ENCODE data around the gene POPDC3. TPM values are rescaled to one million over a fixed set of nuclear protein-coding genes. Genes with fewer than 3 reads are reported as not detected.

Gene POPDC3
- polyA plus RNA-seq, 1 donor from 2014 or later, result not detected

GRCh38 chr6:105178110-105178509 is 1.7 kb downstream of the POPDC3 start:
- no peak overlapping the region for H3K4me3 ChIP-seq (ENCODE audit: low read length)
- H3K79me2 ChIP-seq (replicated peaks; ENCODE audit: insufficient read depth, low read length), result no peaks in the 10 kb centered on the region
- H3K27me3 ChIP-seq (ENCODE audit: insufficient read depth, low read depth, low read length), result peaks cover 41% of the 10 kb centered on the region
- no peak overlapping the region for H3K9ac ChIP-seq (ENCODE audit: low read length)
- H4K20me1 ChIP-seq (ENCODE audit: insufficient read depth), result no peaks in the 10 kb centered on the region
- no peak overlapping the region for H3K27ac ChIP-seq (ENCODE audit: low read length)
- H3K9me2 ChIP-seq (ENCODE audit: insufficient read depth, low read length), result no peaks in the 10 kb centered on the region
- no peak overlapping the region for H2AFZ ChIP-seq (ENCODE audit: low read depth, low read length)
- TF ChIP-seq SMC3 (conservative IDR thresholded peaks at IDR 0.05; ENCODE audit: poor library complexity) (no peak), EZH2 (IDR thresholded peaks at IDR 0.05; ENCODE audit: borderline replicate concordance, insufficient read depth, low read length, poor library complexity, severe bottlenecking) (no peak), CTCF (IDR thresholded peaks at IDR 0.05; ENCODE audit: poor library complexity, severe bottlenecking) (no peak), TAF1 (IDR thresholded peaks at IDR 0.05; ENCODE audit: low read depth) (no peak), REST (IDR thresholded peaks at IDR 0.05; ENCODE audit: borderline replicate concordance) (no peak), RAD21 (conservative IDR thresholded peaks at IDR 0.05) (no peak), MXI1 (conservative IDR thresholded peaks at IDR 0.05; ENCODE audit: poor library complexity, severe bottlenecking) (no peak), EP300 (conservative IDR thresholded peaks at IDR 0.05; ENCODE audit: poor library complexity, severe bottlenecking) (no peak), POLR2AphosphoS5 (IDR thresholded peaks at IDR 0.05) (no peak)
- H3K9me3 ChIP-seq (ENCODE audit: low read length), result no peaks in the 10 kb centered on the region
- no peaks in the 10 kb centered on the region for H3K36me3 ChIP-seq (ENCODE audit: insufficient read depth, low read length)
- no peak overlapping the region for H3K4me2 ChIP-seq (ENCODE audit: low read length)
- H3F3A ChIP-seq (ENCODE audit: insufficient read depth, low read length, poor library complexity, severe bottlenecking), result no peaks in the 10 kb centered on the region

GRCh38 chr6:105177556-105177955 is 2.3 kb downstream of the POPDC3 start:
- H3K36me3 ChIP-seq (ENCODE audit: insufficient read depth, low read length), result no peaks in the 10 kb centered on the region
- no peaks in the 10 kb centered on the region for H3K9me3 ChIP-seq (ENCODE audit: low read length)
- no peak overlapping the region for H3K27ac ChIP-seq (ENCODE audit: low read length)
- no peaks in the 10 kb centered on the region for H4K20me1 ChIP-seq (ENCODE audit: insufficient read depth)
- no peaks in the 10 kb centered on the region for H3K9me2 ChIP-seq (ENCODE audit: insufficient read depth, low read length)
- no peak overlapping the region for H3K4me2 ChIP-seq (ENCODE audit: low read length)
- H3K9ac ChIP-seq (ENCODE audit: low read length), result no peak overlapping the region
- peaks cover 41% of the 10 kb centered on the region for H3K27me3 ChIP-seq (ENCODE audit: insufficient read depth, low read depth, low read length)
- no peak overlapping the region for H2AFZ ChIP-seq (ENCODE audit: low read depth, low read length)
- no peak overlapping the region for H3K4me3 ChIP-seq (ENCODE audit: low read length)
- no peak for TF ChIP-seq POLR2AphosphoS5 (IDR thresholded peaks at IDR 0.05)
- TF ChIP-seq EZH2 (IDR thresholded peaks at IDR 0.05; ENCODE audit: borderline replicate concordance, insufficient read depth, low read length, poor library complexity, severe bottlenecking), result no peak
- TF ChIP-seq RAD21 (conservative IDR thresholded peaks at IDR 0.05), result no peak
- TF ChIP-seq TAF1 (IDR thresholded peaks at IDR 0.05; ENCODE audit: low read depth), result no peak
- TF ChIP-seq SMC3 (conservative IDR thresholded peaks at IDR 0.05; ENCODE audit: poor library complexity), result no peak
- TF ChIP-seq CTCF (IDR thresholded peaks at IDR 0.05; ENCODE audit: poor library complexity, severe bottlenecking), result no peak
- TF ChIP-seq REST (IDR thresholded peaks at IDR 0.05; ENCODE audit: borderline replicate concordance), result no peak
- TF ChIP-seq EP300 (conservative IDR thresholded peaks at IDR 0.05; ENCODE audit: poor library complexity, severe bottlenecking), result no peak
- no peak for TF ChIP-seq MXI1 (conservative IDR thresholded peaks at IDR 0.05; ENCODE audit: poor library complexity, severe bottlenecking)
- no peaks in the 10 kb centered on the region for H3K79me2 ChIP-seq (replicated peaks; ENCODE audit: insufficient read depth, low read length)
- no peaks in the 10 kb centered on the region for H3F3A ChIP-seq (ENCODE audit: insufficient read depth, low read length, poor library complexity, severe bottlenecking)
